DMS114 treated with DMSO at 0.1 percent for 48 hours (cell line): ENCODE results near the gene LRRC27.

ENCODE experiments used
- DNase-seq: peaks from one replicate; lab custom pipeline; 2025; ENCODE audit not compliant: unreplicated experiment; lab: John Stamatoyannopoulos, UW

The LRRC27 gene

GRCh38 chr10:132410779-132411532 lies 79.0 kb downstream of the LRRC27 start:
- no peak for DNase-seq

- no peak for DNase-seq
Observed at GRCh38 chr10:132411561-132412253, 79.7 kb downstream of the LRRC27 start.

GRCh38 chr10:132412316-132413192 lies 80.6 kb downstream of the LRRC27 start:
- DNase-seq: no peak

GRCh38 chr10:132413226-132414205 lies 81.5 kb downstream of the LRRC27 start:
- no peak for DNase-seq

- DNase-seq: no peak
Observed at GRCh38 chr10:132414402-132415016, 82.5 kb downstream of the LRRC27 start.

- DNase-seq: no peak
Observed at GRCh38 chr10:132415255-132415654, 83.3 kb downstream of the LRRC27 start.

- no peak for DNase-seq
Observed at GRCh38 chr10:132415956-132416355, 84.0 kb downstream of the LRRC27 start.

- no peak for DNase-seq
Observed at GRCh38 chr10:132416566-132417256, 84.7 kb downstream of the LRRC27 start.

- DNase-seq: no peak
Observed at GRCh38 chr10:132417257-132417910, 85.4 kb downstream of the LRRC27 start.

GRCh38 chr10:132417957-132418441 lies 86.0 kb downstream of the LRRC27 start:
- no peak for DNase-seq

GRCh38 chr10:132418527-132419416 lies 86.8 kb downstream of the LRRC27 start:
- no peak for DNase-seq

- DNase-seq: no peak
Observed at GRCh38 chr10:132419538-132420468, 87.8 kb downstream of the LRRC27 start.

GRCh38 chr10:132420469-132420980 lies 88.5 kb downstream of the LRRC27 start:
- no peak for DNase-seq

GRCh38 chr10:132420981-132421846 lies 89.2 kb downstream of the LRRC27 start:
- no peak for DNase-seq
